Trophoblast cell (in vitro differentiated cells and primary cell): ENCODE measurements around the gene SMURF1.
A peak's percentile ranks its signal among the peaks of the same experiment; 100 is the strongest.
"Not testable (repeated sequence)": the region's sequence is repeated elsewhere in the genome, so short reads cannot be mapped to it uniquely, and the experiment has no call there.

ENCODE experiments used
- DNase-seq, 2 donors: peaks; one replicate each; pipeline ENCODE4 v3.0.0-alpha.2; 2016
- H2AFZ ChIP-seq: 2 replicates; pipeline ENCODE4 v1.6.1; 2013; ENCODE audit warnings: low read length, moderate library complexity, mild to moderate bottlenecking; ENCODE audit not compliant: insufficient read depth, poor library complexity
- H2AK5ac ChIP-seq: 2 replicates; pipeline ENCODE4 v1.6.1; 2013; ENCODE audit warnings: mild to moderate bottlenecking, low read length
- H2BK120ac ChIP-seq: 2 replicates; pipeline ENCODE4 v1.6.1; 2013; ENCODE audit warnings: low read length, mild to moderate bottlenecking, moderate library complexity; ENCODE audit not compliant: insufficient read depth, poor library complexity
- H2BK12ac ChIP-seq: 2 replicates; pipeline ENCODE4 v1.6.1; 2013; ENCODE audit warnings: mild to moderate bottlenecking, low read length, moderate library complexity
- H2BK5ac ChIP-seq: 2 replicates; pipeline ENCODE4 v1.6.1; 2013; ENCODE audit warnings: low read length, low read depth, moderate library complexity, mild to moderate bottlenecking; ENCODE audit not compliant: poor library complexity
- H3K14ac ChIP-seq: 2 replicates; pipeline ENCODE4 v1.6.1; 2013; ENCODE audit warnings: mild to moderate bottlenecking, low read length
- H3K18ac ChIP-seq: 2 replicates; pipeline ENCODE4 v1.6.1; 2013; ENCODE audit warnings: mild to moderate bottlenecking, low read length
- H3K23ac ChIP-seq: 2 replicates; pipeline ENCODE4 v1.6.1; 2013; ENCODE audit warnings: low read length
- H3K27ac ChIP-seq: 2 replicates; pipeline ENCODE4 v1.5.1; 2013; ENCODE audit warnings: low read depth, mild to moderate bottlenecking, inconsistent platforms, low read length, moderate library complexity
- H3K27me3 ChIP-seq: 2 replicates; pipeline ENCODE4 v1.6.1; 2013; ENCODE audit warnings: inconsistent platforms, mild to moderate bottlenecking, low read length, moderate library complexity; ENCODE audit not compliant: insufficient read depth
- H3K36me3 ChIP-seq, 2 experiments: 1 replicate in 1 of 2; 2 replicates in 1 of 2; pipeline ENCODE4 v1.6.1; 2013; ENCODE audit warnings: low read length in 2 of 2, mild to moderate bottlenecking in 2 of 2, moderate library complexity in 1 of 2; ENCODE audit not compliant: insufficient read depth in 2 of 2, control insufficient read depth in 1 of 2
- H3K4ac ChIP-seq: 2 replicates; pipeline ENCODE4 v1.6.1; 2013; ENCODE audit warnings: low read depth, mild to moderate bottlenecking, low read length, moderate library complexity
- H3K4me1 ChIP-seq, 2 experiments: 1 replicate in 1 of 2; 2 replicates in 1 of 2; pipeline ENCODE4 v1.6.1; 2013; ENCODE audit warnings: low read length in 2 of 2, mild to moderate bottlenecking in 2 of 2, moderate library complexity in 1 of 2; ENCODE audit not compliant: insufficient read depth in 2 of 2, control insufficient read depth in 1 of 2
- H3K4me2 ChIP-seq: 2 replicates; pipeline ENCODE4 v1.6.1; 2013; ENCODE audit warnings: inconsistent platforms, mild to moderate bottlenecking, low read length, moderate library complexity
- H3K4me3 ChIP-seq: 2 replicates; pipeline ENCODE4 v1.5.1; 2013; ENCODE audit warnings: mild to moderate bottlenecking, low read depth, low read length, inconsistent platforms
- H3K79me1 ChIP-seq: one replicate; pipeline ENCODE4 v1.6.1; 2013; ENCODE audit warnings: low read length
- H3K79me2 ChIP-seq: 2 replicates; pipeline ENCODE4 v1.6.1; 2013; ENCODE audit warnings: low read length, mild to moderate bottlenecking; ENCODE audit not compliant: control insufficient read depth, insufficient read depth, poor library complexity
- H3K9ac ChIP-seq: 2 replicates; pipeline ENCODE4 v1.6.1; 2013; ENCODE audit warnings: mild to moderate bottlenecking, low read length
- H3K9me3 ChIP-seq: 2 replicates; pipeline ENCODE4 v1.6.1; 2013; ENCODE audit warnings: low read depth, mild to moderate bottlenecking, control low read depth, inconsistent platforms, low read length; ENCODE audit not compliant: insufficient read depth
- H4K12ac ChIP-seq: 2 replicates; pipeline ENCODE4 v1.6.1; 2013; ENCODE audit warnings: low read depth, mild to moderate bottlenecking, low read length, moderate library complexity
- H4K8ac ChIP-seq: 2 replicates; pipeline ENCODE4 v1.6.1; 2013; ENCODE audit warnings: low read depth, mild to moderate bottlenecking, low read length, moderate library complexity
- H4K91ac ChIP-seq: one replicate; pipeline ENCODE4 v1.6.1; 2013; ENCODE audit warnings: low read depth, mild to moderate bottlenecking, low read length, moderate library complexity
- WGBS: extraction: QIAGEN DNeasy Blood & Tissue Kit; methylation state at CpG from one replicate; pipeline ENCODE4 v1.1.7; 2013; ENCODE audit warnings: missing lambda C conversion rate; ENCODE audit not compliant: insufficient read length, insufficient coverage; ENCODE audit errors: extremely low coverage; 5-methylcytosine and 5-hydroxymethylcytosine counted together

SMURF1 gene

GRCh38 chr7:99050971-99051370, 92.9 kb downstream of the SMURF1 start:
- Histone ChIP-seq H2AK5ac (no peak overlapping the region), H3K14ac (no peak overlapping the region), H3K36me3 (peaks cover 41 to 62% of the 10 kb centered on the region in 2 experiments), H3K9me3 (no peaks in the 10 kb centered on the region), H3K23ac (no peak overlapping the region), H2BK12ac (no peak overlapping the region), H3K27me3 (no peaks in the 10 kb centered on the region), H3K4me1 (peaks cover 7 to 9% of the 10 kb centered on the region in 2 experiments), H3K79me1 (no peaks in the 10 kb centered on the region), H2BK120ac (no peak overlapping the region), H4K12ac (no peak overlapping the region), H3K4ac (no peak overlapping the region), H3K9ac (no peak overlapping the region), H3K79me2 (no peaks in the 10 kb centered on the region), H4K8ac (no peak overlapping the region), H4K91ac (no peak overlapping the region), H3K4me3 (no peak overlapping the region), H3K27ac (no peak overlapping the region), H2BK5ac (no peak overlapping the region), H3K4me2 (no peak overlapping the region), H3K18ac (no peak overlapping the region), H2AFZ (no peak overlapping the region)
- WGBS = no CpG with 5 or more reads among the region's 2 CpGs
- DNase-seq = no peak

GRCh38 chr7:99047526-99048077, 96.3 kb downstream of the SMURF1 start:
- H3K27ac ChIP-seq = no peak overlapping the region
- H3K79me1 ChIP-seq = peaks cover 4% of the 10 kb centered on the region
- no peak overlapping the region for H2AK5ac ChIP-seq
- no peak overlapping the region for H4K91ac ChIP-seq
- H3K27me3 ChIP-seq = no peaks in the 10 kb centered on the region
- H3K18ac ChIP-seq = no peak overlapping the region
- no peak overlapping the region for H4K8ac ChIP-seq
- no peak for DNase-seq
- no peak overlapping the region for H2BK120ac ChIP-seq
- H3K9ac ChIP-seq = no peak overlapping the region
- no peak overlapping the region for H3K4me2 ChIP-seq
- no CpG with 5 or more reads among the region's 15 CpGs for WGBS
- no peak overlapping the region for H3K23ac ChIP-seq
- H3K36me3 ChIP-seq = peaks cover 35 to 51% of the 10 kb centered on the region in 2 experiments
- H2BK5ac ChIP-seq = no peak overlapping the region
- no peak overlapping the region for H3K14ac ChIP-seq
- H2BK12ac ChIP-seq = no peak overlapping the region
- no peak overlapping the region for H3K4me3 ChIP-seq
- H2AFZ ChIP-seq = no peak overlapping the region
- no peaks in the 10 kb centered on the region for H3K9me3 ChIP-seq
- no peak overlapping the region for H4K12ac ChIP-seq
- H3K4me1 ChIP-seq = peaks cover 16 to 17% of the 10 kb centered on the region in 2 experiments
- peaks cover 3% of the 10 kb centered on the region for H3K79me2 ChIP-seq
- no peak overlapping the region for H3K4ac ChIP-seq

GRCh38 chr7:99046722-99047121, 97.2 kb downstream of the SMURF1 start:
- H3K23ac ChIP-seq = no peak overlapping the region
- no peak overlapping the region for H3K4me3 ChIP-seq
- peaks cover 28 to 43% of the 10 kb centered on the region in 2 experiments for H3K36me3 ChIP-seq
- H2BK12ac ChIP-seq = no peak overlapping the region
- no peak overlapping the region for H4K8ac ChIP-seq
- H2BK5ac ChIP-seq = no peak overlapping the region
- no peak overlapping the region for H3K9ac ChIP-seq
- no CpG with 5 or more reads among the region's 8 CpGs for WGBS
- no peak overlapping the region for H4K91ac ChIP-seq
- H3K18ac ChIP-seq = peak overlapping the region; percentile 88
- peaks cover 3% of the 10 kb centered on the region for H3K79me2 ChIP-seq
- H2AK5ac ChIP-seq = no peak overlapping the region
- H3K27ac ChIP-seq = peak overlapping the region; percentile 20
- H3K79me1 ChIP-seq = peaks cover 4% of the 10 kb centered on the region
- no peak for DNase-seq
- H3K14ac ChIP-seq = no peak overlapping the region
- no peak overlapping the region for H3K4ac ChIP-seq
- no peak overlapping the region for H4K12ac ChIP-seq
- H3K27me3 ChIP-seq = no peaks in the 10 kb centered on the region
- peaks cover 16 to 17% of the 10 kb centered on the region in 2 experiments for H3K4me1 ChIP-seq
- H2BK120ac ChIP-seq = no peak overlapping the region
- H2AFZ ChIP-seq = no peak overlapping the region
- H3K9me3 ChIP-seq = no peaks in the 10 kb centered on the region
- no peak overlapping the region for H3K4me2 ChIP-seq

- H3K79me2 ChIP-seq, DNase-seq, H2BK12ac ChIP-seq: not testable (repeated sequence)
These were observed 97.6 kb downstream of the SMURF1 start for GRCh38 chr7:99046262-99046661.

More at GRCh38 chr7:99046262-99046661, 97.6 kb downstream of the SMURF1 start:
- not testable (repeated sequence) for H2AFZ ChIP-seq, H4K91ac ChIP-seq, H3K14ac ChIP-seq, H4K12ac ChIP-seq, H3K27ac ChIP-seq, H3K4ac ChIP-seq, H4K8ac ChIP-seq, H3K4me3 ChIP-seq, H3K4me2 ChIP-seq, H3K79me1 ChIP-seq, H2BK120ac ChIP-seq, H3K18ac ChIP-seq, H2AK5ac ChIP-seq, H3K9ac ChIP-seq, H3K27me3 ChIP-seq, H2BK5ac ChIP-seq, H3K23ac ChIP-seq, H3K9me3 ChIP-seq
- no CpG with 5 or more reads among the region's 14 CpGs for WGBS
- H3K36me3 ChIP-seq = peaks cover 30 to 43% of the 10 kb centered on the region in 2 experiments
- peaks cover 16 to 17% of the 10 kb centered on the region in 2 experiments for H3K4me1 ChIP-seq
